SH-SY5Y (cell line): ENCODE data around the gene TOM1L2.

Experiments
- GATA2 ChIP-seq: IDR thresholded peaks from 2 replicates; pipeline ENCODE4 v1.6.1; 2011; ENCODE audit warnings: mild to moderate bottlenecking, low read depth, low read length
- GATA3 ChIP-seq: IDR thresholded peaks from 2 replicates; pipeline ENCODE4 v1.6.1; 2011; ENCODE audit warnings: low read depth, mild to moderate bottlenecking, low read length, moderate library complexity

The TOM1L2 gene

DNA sequence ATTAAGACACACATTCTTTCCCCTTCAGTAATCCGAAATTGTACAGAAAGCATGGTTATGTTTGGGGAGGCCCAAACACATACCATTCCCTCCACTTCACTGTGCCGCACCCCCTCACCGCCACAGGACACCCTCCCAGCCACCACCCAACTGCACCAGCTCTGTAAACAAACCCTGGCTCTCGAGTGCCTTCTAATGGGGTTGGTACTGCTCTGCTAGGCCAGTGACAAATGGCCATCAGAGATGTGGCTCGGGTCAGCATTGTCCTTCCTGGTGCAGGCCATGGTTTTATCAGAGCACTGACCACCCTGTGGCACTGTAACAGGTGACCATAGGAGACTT lies 111.5 kb downstream of the TOM1L2 start:
- no peak for TF ChIP-seq GATA2
- no peak for TF ChIP-seq GATA3

GRCh38 chr17:17859909-17860765 lies 112.1 kb downstream of the TOM1L2 start:
- no peak for TF ChIP-seq GATA2
- TF ChIP-seq GATA3: no peak

DNA sequence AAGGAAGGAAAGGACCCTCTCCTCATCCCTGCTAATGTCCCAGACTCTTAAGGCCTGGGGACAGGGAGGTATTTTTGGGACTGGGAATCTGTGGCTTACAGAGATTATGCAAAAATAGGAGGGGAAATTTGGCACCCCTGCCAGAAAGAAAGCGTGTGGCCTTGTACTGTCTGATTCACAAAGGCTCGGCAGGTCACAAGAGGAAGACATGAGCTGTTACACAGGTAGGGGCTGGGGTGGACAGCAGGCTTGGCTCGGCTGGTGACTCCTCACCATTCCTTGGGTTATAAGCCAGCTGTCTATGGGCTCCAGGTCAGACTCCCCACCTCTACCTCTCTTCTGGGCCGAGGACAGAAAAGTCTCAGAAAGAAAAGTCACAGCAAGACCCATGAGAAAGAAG lies 114.7 kb downstream of the TOM1L2 start:
- TF ChIP-seq GATA2 (no peak), GATA3 (no peak)

- TF ChIP-seq GATA2 (no peak), GATA3 (no peak)
Measured at GRCh38 chr17:17856386-17856785, 115.8 kb downstream of the TOM1L2 start.

GRCh38 chr17:17855976-17856375 lies 116.2 kb downstream of the TOM1L2 start:
- TF ChIP-seq GATA3 (no peak), GATA2 (no peak)

DNA sequence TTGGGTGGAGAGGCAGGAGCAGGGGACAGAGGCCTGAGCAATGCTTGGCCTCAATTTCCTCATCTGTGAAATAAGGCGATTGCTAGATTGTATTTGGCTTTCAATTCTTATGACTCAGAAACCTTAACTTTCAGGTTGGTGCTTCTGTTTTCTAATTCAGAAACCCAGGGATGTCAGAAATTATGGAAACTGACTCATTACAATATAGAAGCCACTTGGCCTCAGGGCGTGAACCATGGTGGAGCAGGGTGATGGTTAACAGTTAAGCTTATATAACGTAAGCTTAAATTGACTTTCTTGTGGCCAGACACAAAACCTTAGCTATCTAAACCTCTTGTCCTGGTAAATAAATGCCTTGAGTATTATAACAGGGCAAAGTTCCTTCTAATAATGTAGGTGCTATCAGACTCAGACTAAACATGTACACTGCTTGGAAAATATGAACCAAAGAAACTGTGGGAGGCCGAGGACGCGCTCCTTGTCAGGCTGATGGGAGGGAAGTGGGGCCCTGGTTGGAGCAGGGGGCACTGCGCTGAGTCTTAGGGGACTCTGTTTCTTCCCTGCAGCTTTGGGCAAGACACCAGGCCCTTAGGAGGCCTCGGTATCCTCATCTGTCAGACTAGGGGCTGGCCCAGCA lies 118.3 kb downstream of the TOM1L2 start:
- TF ChIP-seq GATA2 (no peak), GATA3 (no peak)

- TF ChIP-seq GATA3: no peak
- TF ChIP-seq GATA2: no peak
Measured at GRCh38 chr17:17852930-17853329, 119.3 kb downstream of the TOM1L2 start.

- no peak for TF ChIP-seq GATA3
Measured at GRCh38 chr17:17851103-17852002, 120.8 kb downstream of the TOM1L2 start.

GRCh38 chr17:17849845-17850373 lies 122.3 kb downstream of the TOM1L2 start:
- TF ChIP-seq GATA3 (no peak), GATA2 (no peak)

- TF ChIP-seq GATA2 (no peak), GATA3 (no peak)
Measured at GRCh38 chr17:17849147-17849820, 122.9 kb downstream of the TOM1L2 start.

- TF ChIP-seq GATA2: no peak
- TF ChIP-seq GATA3: no peak
Measured at GRCh38 chr17:17848311-17849082, 123.7 kb downstream of the TOM1L2 start.

GRCh38 chr17:17847726-17848125 lies 124.5 kb downstream of the TOM1L2 start:
- TF ChIP-seq GATA3 (no peak), GATA2 (no peak)
